GM21737 (cell line): Measurements from ENCODE around the gene PRDX4.
"Not testable (repeated sequence)": the region's sequence is repeated elsewhere in the genome, so short reads cannot be mapped to it uniquely, and the experiment has no call there.

ENCODE experiments used
- ATAC-seq: cut with Tn5 transposase; IDR thresholded peaks from one replicate; pipeline ENCODE4 v1.9.1; 2021; ENCODE audit warnings: mild to moderate bottlenecking, moderate library complexity; ENCODE audit not compliant: unreplicated experiment

The PRDX4 gene

GRCh38 chrX:23667239-23668177 is at the start of gene PRDX4:
Gene PRDX4, plus strand, starts transcription at chrX:23667493. Its CDS starts 78 bp downstream, at chrX:23667571.
- peak; percentile 63 for ATAC-seq

GRCh38 chrX:23621621-23622265 is 45.5 kb upstream of the PRDX4 start:
- no peak for ATAC-seq

- no peak for ATAC-seq
Observed at GRCh38 chrX:23623797-23624196, 43.5 kb upstream of the PRDX4 start.

- no peak for ATAC-seq
Observed at GRCh38 chrX:23626651-23627050, 40.6 kb upstream of the PRDX4 start.

GRCh38 chrX:23628131-23628530 is 39.2 kb upstream of the PRDX4 start:
- no peak for ATAC-seq

- ATAC-seq, result no peak
Observed at GRCh38 chrX:23631136-23631535, 36.2 kb upstream of the PRDX4 start.

GRCh38 chrX:23633834-23634580 is 33.3 kb upstream of the PRDX4 start:
- no peak for ATAC-seq

- ATAC-seq, result no peak
Observed at GRCh38 chrX:23637187-23637586, 30.1 kb upstream of the PRDX4 start.

GRCh38 chrX:23643020-23643419 is 24.3 kb upstream of the PRDX4 start:
- no peak for ATAC-seq

- ATAC-seq, result no peak
Observed at GRCh38 chrX:23644744-23645143, 22.5 kb upstream of the PRDX4 start.

- no peak for ATAC-seq
Observed at GRCh38 chrX:23656091-23656490, 11.2 kb upstream of the PRDX4 start.

- no peak for ATAC-seq
Observed at GRCh38 chrX:23656684-23657083, 10.6 kb upstream of the PRDX4 start.

GRCh38 chrX:23659339-23659738 is 8.0 kb upstream of the PRDX4 start:
- ATAC-seq, result no peak

GRCh38 chrX:23660083-23660765 is 7.1 kb upstream of the PRDX4 start:
- not testable (repeated sequence) for ATAC-seq

- ATAC-seq, result no peak
Observed at GRCh38 chrX:23660766-23661132, 6.5 kb upstream of the PRDX4 start.

GRCh38 chrX:23661671-23662070 is 5.6 kb upstream of the PRDX4 start:
- ATAC-seq, result no peak

GRCh38 chrX:23662187-23662586 is 5.1 kb upstream of the PRDX4 start:
- peak; percentile 46 for ATAC-seq

- no peak for ATAC-seq
Observed at GRCh38 chrX:23662853-23663252, 4.4 kb upstream of the PRDX4 start.

- ATAC-seq, result no peak
Observed at GRCh38 chrX:23664496-23664895, 2.8 kb upstream of the PRDX4 start.

- no peak for ATAC-seq
Observed at GRCh38 chrX:23666282-23666681, 1.0 kb upstream of the PRDX4 start.

- ATAC-seq, result peak; percentile 39
Observed at GRCh38 chrX:23668335-23668734, 1.0 kb downstream of the PRDX4 start.
